DMS153 treated with DMSO at 0.1 percent for 48 hours (cell line): ENCODE data around the gene AKAP12.

ENCODE experiments used
- DNase-seq: peaks from one replicate; lab custom pipeline; 2025; ENCODE audit not compliant: unreplicated experiment; lab: John Stamatoyannopoulos, UW

The AKAP12 gene

GRCh38 chr6:151276112-151276740 is 36.5 kb downstream of the AKAP12 start:
- no peak for DNase-seq

- DNase-seq, result no peak
Observed at GRCh38 chr6:151279891-151280290, 40.1 kb downstream of the AKAP12 start.

DNA sequence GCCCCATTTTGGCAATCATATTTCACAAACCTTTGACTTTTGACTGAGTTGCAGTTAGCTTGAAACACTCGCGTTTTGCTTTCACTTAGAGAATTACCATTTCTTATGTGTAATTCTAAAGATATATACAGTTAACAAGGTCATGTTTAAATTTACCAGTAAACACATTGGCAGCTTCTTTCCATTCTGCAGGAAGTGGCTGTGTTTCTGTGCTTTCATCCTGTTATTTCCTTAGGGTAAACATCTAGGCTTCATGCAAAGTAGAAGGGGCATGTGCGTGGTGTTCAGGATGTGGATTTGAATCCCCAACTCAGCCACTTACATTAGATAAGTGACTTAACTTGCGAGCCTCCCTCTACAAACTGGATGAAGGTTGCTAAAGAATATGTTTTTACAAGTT is 41.1 kb downstream of the AKAP12 start:
- DNase-seq, result no peak

DNA sequence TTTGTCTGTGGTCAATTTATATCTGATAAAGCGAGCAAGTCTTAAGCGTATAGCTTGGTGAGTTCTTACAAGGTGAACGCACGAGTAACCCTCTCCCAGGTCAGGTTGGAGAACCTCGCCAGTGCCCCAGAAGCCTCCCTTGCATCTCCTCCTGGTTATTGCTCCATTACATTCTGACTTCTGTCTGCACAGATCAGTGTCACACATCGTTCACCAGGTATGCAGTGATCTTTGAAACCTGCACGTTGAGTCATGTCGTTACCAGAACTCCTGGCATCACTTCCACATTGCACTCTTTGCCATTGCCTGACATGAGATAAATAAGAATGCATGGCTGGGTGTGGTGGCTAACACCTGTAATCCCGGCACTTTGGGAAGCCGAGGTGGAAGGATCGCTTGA is 44.2 kb downstream of the AKAP12 start:
- DNase-seq, result no peak

DNA sequence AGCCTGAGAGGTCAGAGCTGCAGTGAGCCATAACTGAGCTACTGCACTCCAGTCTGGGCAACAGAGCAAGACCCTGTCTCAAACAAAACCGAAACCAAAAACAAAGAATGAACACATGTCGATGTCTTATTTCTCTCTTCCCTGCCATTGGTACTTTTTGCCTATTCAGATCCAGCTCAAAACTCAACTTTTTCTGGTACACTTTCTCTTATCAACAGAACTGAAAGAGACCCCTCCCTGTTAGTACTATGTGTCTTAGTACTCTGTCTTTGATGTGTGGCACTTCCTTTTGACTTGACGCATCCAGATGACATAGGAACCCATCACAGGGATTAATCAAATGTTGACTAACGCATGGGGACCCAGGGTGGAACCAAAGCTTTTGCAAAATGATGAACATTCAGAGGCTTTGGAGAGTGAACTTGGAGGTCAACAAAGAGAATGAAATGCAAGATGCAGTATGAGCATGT is 44.8 kb downstream of the AKAP12 start:
- no peak for DNase-seq

GRCh38 chr6:151285122-151285521 is 45.4 kb downstream of the AKAP12 start:
- DNase-seq, result no peak

- DNase-seq, result no peak
Observed at GRCh38 chr6:151286214-151286613, 46.4 kb downstream of the AKAP12 start.

DNA sequence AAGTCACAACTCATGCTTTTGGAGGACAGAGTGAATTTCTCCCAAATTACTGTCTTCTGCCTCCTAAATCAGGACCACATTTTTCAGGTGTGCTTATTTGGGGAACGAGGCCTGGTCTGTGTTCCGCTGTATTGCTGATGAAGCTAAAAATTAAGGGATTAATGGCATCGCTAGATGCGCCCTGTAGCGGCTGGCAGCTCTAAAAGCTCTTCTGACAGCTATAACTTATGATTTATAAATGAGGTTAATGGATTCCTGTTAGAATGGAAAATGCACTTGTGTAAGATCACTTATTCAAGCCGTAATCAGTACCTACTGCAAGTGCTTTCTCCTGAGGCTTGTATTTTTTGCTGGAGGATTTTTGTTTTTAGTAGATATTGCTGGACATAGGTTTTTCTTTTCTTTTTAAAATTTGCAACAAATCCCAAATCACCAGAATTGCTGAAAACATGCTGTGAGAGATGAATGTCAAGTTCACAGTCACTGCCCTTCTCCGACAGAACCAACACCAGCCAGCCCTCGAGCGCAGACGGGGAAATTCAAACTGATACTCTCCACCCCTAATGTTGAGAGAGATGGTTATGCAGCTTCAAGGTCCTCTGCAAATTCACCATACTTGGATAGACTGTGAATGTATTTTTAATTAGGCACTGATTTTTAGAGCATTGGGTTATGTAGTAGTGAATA is 49.1 kb downstream of the AKAP12 start:
- DNase-seq, result no peak

DNA sequence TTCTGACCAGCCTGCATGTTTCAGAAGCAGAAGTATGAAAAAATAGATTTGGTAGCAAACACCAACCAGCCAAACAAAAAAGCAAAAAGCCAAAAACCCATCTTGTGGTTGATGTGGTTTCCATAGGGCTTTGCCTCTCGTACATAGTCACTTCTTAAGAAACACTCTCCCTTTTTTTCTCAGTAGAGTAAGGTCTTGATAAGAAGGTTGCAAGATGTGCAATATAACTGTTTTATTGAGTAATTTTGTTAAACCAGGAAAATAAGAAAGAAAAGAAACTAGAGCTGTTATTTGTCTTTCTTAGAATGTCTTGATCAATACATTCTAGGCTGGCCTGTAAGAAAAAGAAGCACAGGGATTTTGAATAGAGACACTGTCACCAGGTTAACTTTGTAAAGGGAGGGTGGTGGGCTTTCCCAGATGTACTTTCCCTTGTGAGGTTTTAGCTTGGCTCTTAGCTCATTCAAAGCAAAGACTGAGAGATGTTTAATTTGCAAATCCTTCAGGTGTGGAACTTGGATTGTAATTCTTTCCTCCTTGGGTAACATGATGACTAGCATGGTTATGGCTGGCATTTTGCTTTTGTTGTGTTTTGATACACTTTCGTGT is 49.7 kb downstream of the AKAP12 start:
- no peak for DNase-seq

DNA sequence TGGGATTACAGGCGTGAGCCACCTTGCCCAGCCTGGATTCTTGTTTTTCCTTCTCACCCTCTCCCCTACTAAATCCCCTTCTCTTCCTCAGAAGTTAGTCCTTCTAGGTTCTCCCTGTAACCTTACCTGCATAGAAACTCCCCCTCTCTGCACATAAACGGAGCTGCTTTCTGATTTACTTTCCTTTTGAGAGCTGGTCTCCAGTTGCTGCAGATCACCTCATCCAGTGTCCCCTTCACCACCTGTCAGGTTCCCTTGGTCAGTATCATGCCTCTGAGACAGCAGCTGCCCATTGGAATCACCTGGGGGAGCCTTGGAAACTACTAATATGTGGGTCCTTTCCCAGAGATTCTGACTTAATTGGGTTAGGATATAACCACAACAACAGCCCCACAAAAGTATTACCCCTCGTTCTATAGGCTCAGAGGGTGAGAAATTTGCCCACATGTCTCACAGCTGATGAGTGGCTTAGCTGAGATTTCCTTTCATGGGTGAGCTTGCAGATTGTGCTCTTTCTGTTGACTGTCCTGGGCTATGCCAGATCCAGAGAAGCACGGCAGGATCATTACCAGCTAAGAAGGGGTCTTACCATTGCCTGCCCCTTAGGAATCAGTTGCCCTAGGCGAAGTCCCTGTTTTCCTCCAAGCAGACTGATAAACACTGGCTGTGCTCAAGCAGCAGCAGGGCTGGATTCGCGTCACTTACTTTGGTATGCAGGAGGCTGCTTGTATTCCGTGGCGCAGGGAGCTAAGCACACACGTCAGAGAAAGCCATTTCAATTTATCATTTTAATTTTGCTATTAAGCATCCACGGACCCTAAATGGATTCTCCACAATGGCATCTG is 51.3 kb downstream of the AKAP12 start:
- DNase-seq, result no peak

- DNase-seq, result no peak
Observed at GRCh38 chr6:151291722-151292059, 51.9 kb downstream of the AKAP12 start.

- DNase-seq, result no peak
Observed at GRCh38 chr6:151292974-151293687, 53.4 kb downstream of the AKAP12 start.

DNA sequence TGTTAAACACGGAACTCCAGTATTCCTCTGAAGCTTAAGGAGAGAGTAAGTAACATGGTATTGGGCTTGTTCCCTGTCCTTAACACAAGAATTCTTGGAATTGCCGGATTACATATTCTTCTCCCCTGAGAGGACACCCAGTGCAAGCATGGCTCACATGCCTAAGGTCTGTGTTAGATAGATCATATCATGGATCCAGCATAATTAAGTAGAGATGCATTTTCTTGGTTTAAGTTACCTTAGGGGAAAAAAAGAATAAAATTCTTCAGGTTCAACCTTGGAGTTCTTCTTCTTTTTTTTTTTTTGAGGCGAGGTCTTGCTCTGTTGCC is 53.9 kb downstream of the AKAP12 start:
- no peak for DNase-seq

DNA sequence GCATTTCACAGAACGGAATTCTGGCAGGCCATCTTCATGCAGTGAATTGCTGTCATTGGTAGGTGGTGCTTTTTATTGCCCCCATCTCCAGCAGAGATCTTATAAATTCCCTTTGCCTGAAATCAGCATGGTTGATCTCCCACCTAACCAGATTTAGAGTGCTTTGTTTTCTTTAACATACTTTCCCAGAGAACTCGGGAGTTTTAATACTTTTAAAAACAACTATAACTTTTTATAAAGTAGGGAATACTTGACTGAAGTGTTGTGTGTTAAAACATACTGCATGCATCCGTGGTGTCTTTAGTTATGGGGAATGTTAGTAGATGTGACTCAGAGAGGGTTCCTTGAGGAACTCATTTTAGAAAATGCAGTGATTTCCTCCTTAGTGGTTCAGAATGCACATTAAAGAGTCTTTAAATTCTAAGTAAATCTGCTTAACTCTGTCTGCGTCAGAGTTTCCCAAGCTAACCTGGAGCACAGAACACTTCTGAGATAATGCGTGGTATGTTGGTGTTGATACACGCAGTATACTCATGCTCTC is 54.9 kb downstream of the AKAP12 start:
- no peak for DNase-seq

GRCh38 chr6:151297886-151298285 is 58.1 kb downstream of the AKAP12 start:
- no peak for DNase-seq

GRCh38 chr6:151299011-151299410 is 59.2 kb downstream of the AKAP12 start:
- no peak for DNase-seq

DNA sequence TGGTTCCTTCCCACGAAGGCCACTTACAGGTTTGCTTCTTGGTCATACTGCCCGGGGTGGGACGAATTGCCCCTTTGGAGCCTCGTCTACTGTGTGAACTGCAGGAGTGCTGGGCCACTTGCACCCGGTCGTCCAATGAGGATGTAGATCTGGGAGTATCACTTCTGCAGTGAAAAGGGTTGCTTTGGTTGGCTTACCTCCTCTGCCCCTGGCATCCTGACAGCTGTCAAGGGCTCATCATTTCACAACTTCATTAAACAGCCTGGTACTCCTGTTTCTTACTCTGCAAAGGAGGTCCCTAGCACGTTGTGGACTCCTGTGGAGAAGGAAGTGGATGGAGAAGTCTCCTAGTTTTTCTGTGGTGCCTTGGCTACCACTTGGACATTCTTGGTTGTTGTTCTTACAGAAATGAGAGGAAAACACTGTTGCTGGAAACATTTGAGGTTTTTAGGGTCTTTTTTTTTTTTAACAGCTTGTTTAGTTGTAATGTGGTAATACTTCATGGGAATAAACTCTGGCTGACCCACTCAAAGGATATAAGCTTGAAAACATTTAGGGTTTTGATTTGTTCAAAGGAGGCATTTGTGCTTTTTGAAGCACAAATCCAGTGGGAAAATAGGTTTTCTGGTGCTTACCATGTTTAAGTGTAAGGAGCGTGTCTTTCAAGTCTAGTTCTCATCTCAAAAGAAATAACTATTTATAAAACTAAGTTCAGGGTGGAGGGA is 60.7 kb downstream of the AKAP12 start:
- DNase-seq, result no peak

DNA sequence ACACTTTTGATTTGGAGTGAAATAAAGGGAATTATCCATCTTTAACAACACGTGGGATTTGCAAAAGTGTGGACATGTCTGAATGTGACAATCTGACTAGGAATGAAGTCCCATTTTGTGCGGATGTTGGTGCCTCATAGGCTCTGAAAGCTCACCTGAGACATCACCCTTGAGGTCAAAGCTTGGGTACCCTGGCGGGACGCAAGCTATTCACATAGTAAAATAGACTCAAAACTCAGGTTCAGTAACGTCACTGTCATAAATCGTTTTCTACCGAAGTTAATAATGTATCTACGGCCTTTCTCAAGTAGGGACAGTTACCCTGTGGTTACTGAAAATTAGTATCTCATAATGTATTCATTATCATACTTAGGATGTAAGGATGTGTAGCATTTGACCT is 61.8 kb downstream of the AKAP12 start:
- DNase-seq, result no peak

- DNase-seq, result no peak
Observed at GRCh38 chr6:151303231-151303630, 63.5 kb downstream of the AKAP12 start.

GRCh38 chr6:151306269-151306783 is 66.6 kb downstream of the AKAP12 start:
- no peak for DNase-seq
